ENCODE results near the gene ZNF66. TPM values are rescaled to one million over a fixed set of nuclear protein-coding genes. Genes with fewer than 3 reads are reported as not detected.

The ZNF66 gene
- total RNA-seq, 1 experiment from 2014 or later, result 4.9 TPM

- Histone ChIP-seq H2AFZ (peak overlapping the region; percentile 41; the same call in 1 of the 2 replicates), H3K9me3 (ENCODE audit: insufficient read depth, low read depth) (peaks cover 11% of the 10 kb centered on the region), H3K4me3 (no peak overlapping the region), H3F3A (ENCODE audit: insufficient read depth, low read depth) (peaks cover 4% of the 10 kb centered on the region; the same call in 1 of the 2 replicates), H3K27ac (peak overlapping the region; percentile 26; the same call in 1 of the 2 replicates), H3K9me2 (ENCODE audit: insufficient read depth) (no peaks in the 10 kb centered on the region), H3K27me3 (ENCODE audit: insufficient read depth, low read depth) (no peaks in the 10 kb centered on the region), H3K36me3 (ENCODE audit: low read depth) (no peaks in the 10 kb centered on the region), H3K4me2 (0 out of 2 replicates have a peak overlapping the region, but pooled peaks have one; percentile 20), H3K4me1 (replicated peaks; ENCODE audit: insufficient read depth) (0 out of 2 replicates have a peak, but pooled peaks cover 9% of the 10 kb centered on the region), H3K79me2 (ENCODE audit: low read depth) (no peaks in the 10 kb centered on the region), H4K20me1 (ENCODE audit: insufficient read depth) (no peaks in the 10 kb centered on the region)
- BruUV-seq (replicated peaks), result no TSS peak
- intact Hi-C loops (cut with micrococcal nuclease; ENCODE audit: unreplicated experiment), result no loop called here
- CTCF ChIA-PET, result no interaction called here
- POLR2A ChIA-PET (ENCODE audit: unreplicated experiment), result no interaction called here
- DNase-seq, result peak; percentile 7 to 65
- no peak for TF ChIP-seq EZH2 (IDR thresholded peaks at IDR 0.05; ENCODE audit: low read depth)
- no peak for TF ChIP-seq CTCF (conservative IDR thresholded peaks at IDR 0.05)
These were observed 64.3 kb downstream of the ZNF66 start for GRCh38 chr19:20840371-20840770.

Other genes with a start within 250 kb of the ZNF66 start
- 5.4 and 6.0 TPM in 2 replicates for gene ZNF737, start 210.5 kb upstream of the ZNF66 start, total RNA-seq (2021)
- gene ZNF626, start 114.7 kb upstream of the ZNF66 start, total RNA-seq (2021), result 3.1 and 3.6 TPM in 2 replicates
- gene ZNF85, start 146.9 kb downstream of the ZNF66 start, total RNA-seq (2021), result 5.7 and 6.4 TPM in 2 replicates
- 7.4 and 8.2 TPM in 2 replicates for gene ZNF430, start 244.4 kb downstream of the ZNF66 start, total RNA-seq (2021)

Measured in PC-9 (cell line).